Mesothelial cell of epicardium (in vitro differentiated cells): ENCODE results near the gene FOCAD. TPM values are rescaled to one million over a fixed set of nuclear protein-coding genes. Genes with fewer than 3 reads are reported as not detected.

Source experiments
- DNase-seq, 2 experiments: peaks; one replicate each; pipeline ENCODE4 v3.0.0; 2021; ENCODE audit warnings: low spot score in 2 of 2; ENCODE audit not compliant: unreplicated experiment in 2 of 2
- H3K27ac Mint-ChIP-seq: 2 replicates; pipeline ENCODE4 v1.8.0; 2021; ENCODE audit warnings: mixed read lengths
- H3K27me3 Mint-ChIP-seq: 2 replicates; pipeline ENCODE4 v1.8.0; 2021; ENCODE audit warnings: low read depth, mixed read lengths
- H3K36me3 Mint-ChIP-seq: 2 replicates; pipeline ENCODE4 v1.8.0; 2021; ENCODE audit warnings: mixed read lengths
- H3K4me1 Mint-ChIP-seq: 2 replicates; pipeline ENCODE4 v1.8.0; 2021; ENCODE audit warnings: mixed read lengths
- H3K4me3 Mint-ChIP-seq: 2 replicates; pipeline ENCODE4 v1.8.0; 2021; ENCODE audit warnings: mild to moderate bottlenecking, moderate library complexity, mixed read lengths
- H3K9me3 Mint-ChIP-seq: 2 replicates; pipeline ENCODE4 v1.8.0; 2021; ENCODE audit warnings: mixed read lengths
- CTCF ChIP-seq: fragments of 200-600 bp; sonication (generic); IDR thresholded peaks from one replicate; pipeline ENCODE4 v1.5.0; 2021; ENCODE audit warnings: antibody characterized with exemption; ENCODE audit not compliant: unreplicated experiment
- total RNA-seq: library from RNA; stranded (reverse); gene quantifications from 3 replicates; pipeline ENCODE4 v1.2.1, GENCODE V29; 2021

Gene FOCAD
- total RNA-seq, 1 donor from 2014 or later: 78.4 TPM

GRCh38 chr9:20997503-20998076, 313.5 kb downstream of the FOCAD start:
- H3K27ac Mint-ChIP-seq: no peak overlapping the region

DNA sequence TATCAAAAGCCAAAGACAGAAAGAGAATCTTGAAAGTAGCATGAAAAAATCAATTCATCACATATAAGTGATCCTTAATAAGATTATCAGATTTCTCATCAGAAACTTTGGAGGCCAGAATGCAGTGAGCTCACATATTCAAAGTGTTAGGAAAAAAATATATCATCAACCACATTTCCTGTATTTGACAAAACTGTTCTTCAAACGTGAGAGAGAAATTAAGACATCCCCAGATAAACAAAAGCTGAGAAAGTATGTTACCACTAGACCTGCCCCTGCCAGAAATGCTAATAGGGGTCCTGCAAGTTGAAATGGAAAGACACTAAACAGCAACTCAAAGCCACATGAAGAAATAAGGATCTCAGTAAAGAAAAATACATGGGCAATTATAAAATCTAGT, 317.5 kb downstream of the FOCAD start:
- Mint-ChIP-seq H3K4me3 (no peak overlapping the region), H3K27me3 (no peaks in the 10 kb centered on the region), H3K27ac (no peak overlapping the region), H3K4me1 (no peaks in the 10 kb centered on the region), H3K9me3 (peaks cover 12% of the 10 kb centered on the region), H3K36me3 (peaks cover 54% of the 10 kb centered on the region)
- no peak for DNase-seq
- no peak for TF ChIP-seq CTCF

More at GRCh38 chr9:20997503-20998076, 313.5 kb downstream of the FOCAD start:
- Mint-ChIP-seq H3K36me3 (peaks cover 68% of the 10 kb centered on the region), H3K4me1 (no peaks in the 10 kb centered on the region), H3K27me3 (no peaks in the 10 kb centered on the region), H3K4me3 (no peak overlapping the region), H3K9me3 (peaks cover 12% of the 10 kb centered on the region)
- TF ChIP-seq CTCF: no peak
- no peak for DNase-seq

- Mint-ChIP-seq H3K4me1 (no peaks in the 10 kb centered on the region), H3K4me3 (no peak overlapping the region), H3K36me3 (peaks cover 54% of the 10 kb centered on the region), H3K9me3 (peaks cover 12% of the 10 kb centered on the region), H3K27me3 (no peaks in the 10 kb centered on the region), H3K27ac (no peak overlapping the region)
- DNase-seq: no peak
- no peak for TF ChIP-seq CTCF
Measured at GRCh38 chr9:21002040-21002439, 318.0 kb downstream of the FOCAD start.

DNA sequence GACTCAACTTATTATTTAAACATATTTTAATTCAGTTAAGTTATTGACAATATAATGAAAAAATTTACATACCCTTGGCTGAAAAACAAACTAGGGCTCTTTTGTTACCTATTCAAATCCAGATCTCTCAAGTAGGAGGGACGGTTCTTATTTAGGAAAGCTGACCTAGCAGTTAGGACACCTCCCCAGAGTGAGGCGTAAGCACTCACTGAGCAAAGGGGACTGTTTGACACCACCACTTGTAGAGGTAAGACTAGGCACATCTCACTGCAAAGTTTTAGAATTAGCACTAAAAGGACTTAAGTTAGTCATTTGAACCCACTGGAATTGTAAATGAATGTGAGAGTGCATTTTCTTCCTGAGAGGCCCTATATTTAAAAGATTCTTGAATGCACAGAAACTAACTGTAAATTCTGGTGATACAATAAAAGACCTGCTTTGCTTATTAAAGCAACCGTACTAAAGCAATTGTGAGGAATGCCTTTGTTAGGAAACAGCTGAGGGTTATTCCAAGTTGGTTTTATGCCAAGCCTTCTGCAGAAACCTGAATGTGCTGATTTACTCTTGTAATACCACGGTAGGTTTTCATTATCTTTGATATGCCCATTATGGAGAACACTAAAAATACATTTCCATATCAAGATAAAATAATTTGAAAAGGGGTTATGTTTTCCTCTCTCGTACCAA, 331.2 kb downstream of the FOCAD start:
- no peak overlapping the region for H3K27ac Mint-ChIP-seq
- DNase-seq: no peak
- H3K9me3 Mint-ChIP-seq: peaks cover 9% of the 10 kb centered on the region
- TF ChIP-seq CTCF: no peak
- no peaks in the 10 kb centered on the region for H3K27me3 Mint-ChIP-seq
- H3K4me1 Mint-ChIP-seq: peaks cover 7% of the 10 kb centered on the region
- H3K36me3 Mint-ChIP-seq: peaks cover 26% of the 10 kb centered on the region
- H3K4me3 Mint-ChIP-seq: no peak overlapping the region

GRCh38 chr9:21015995-21016394, 331.9 kb downstream of the FOCAD start:
- Mint-ChIP-seq H3K4me1 (peaks cover 7% of the 10 kb centered on the region), H3K27ac (no peak overlapping the region), H3K4me3 (no peak overlapping the region), H3K9me3 (peaks cover 14% of the 10 kb centered on the region), H3K27me3 (no peaks in the 10 kb centered on the region), H3K36me3 (peaks cover 28% of the 10 kb centered on the region)
- no peak for TF ChIP-seq CTCF
- DNase-seq: no peak
